Lung microvascular endothelial cell (primary cell): ENCODE results near the gene ZNF75A. TPM values are rescaled to one million over a fixed set of nuclear protein-coding genes. Genes with fewer than 3 reads are reported as not detected.

Experiments
- DNase-seq, 2 donors: peaks; one replicate each; pipeline versions ENCODE4 v3.0.0 to v3.0.0-alpha.2; 2010; ENCODE audit warnings: low read depth in 2 of 2
- total RNA-seq: library from RNA; depleted of rRNA; stranded (reverse); fragments of >200 nt; gene quantifications from 2 replicates; pipeline ENCODE4 v1.2.1, GENCODE V29; 2014

The ZNF75A gene
- total RNA-seq, 1 donor from 2014 or later: 13.3 TPM

GRCh38 chr16:3364774-3365427, 59.6 kb downstream of the ZNF75A start:
- peak; percentile 92 to 94 for DNase-seq

Other genes starting within 250 kb of the ZNF75A start
- 26.2 and 36.6 TPM in 2 replicates for gene IL32, start 239.9 kb upstream of the ZNF75A start, total RNA-seq
- gene ZSCAN10, start 206.2 kb upstream of the ZNF75A start, total RNA-seq: under 0.01 TPM in 1 of 2 replicates, not detected in the other
- gene ZNF205, start 192.9 kb upstream of the ZNF75A start, total RNA-seq: 12.3 and 12.6 TPM in 2 replicates
- gene ZNF213, start 170.5 kb upstream of the ZNF75A start, total RNA-seq: 2.8 and 3.2 TPM in 2 replicates
- not detected in 2 replicates for gene OR1F1, start 117.3 kb upstream of the ZNF75A start, total RNA-seq
- gene ZNF200, start 70.3 kb upstream of the ZNF75A start, total RNA-seq: 7.0 and 10.1 TPM in 2 replicates
- not detected in 2 replicates for gene MEFV, start 48.9 kb upstream of the ZNF75A start, total RNA-seq
- gene ZNF263, start 22.0 kb upstream of the ZNF75A start, total RNA-seq: 28.5 and 43.5 TPM in 2 replicates
- 1.7 and 3.2 TPM in 2 replicates for gene TIGD7, start 67 bp upstream of the ZNF75A start, total RNA-seq
- gene OR2C1, start 50.4 kb downstream of the ZNF75A start, total RNA-seq: under 0.01 TPM in 1 of 2 replicates, not detected in the other
- 7.6 and 8.9 TPM in 2 replicates for gene ZSCAN32, start 95.5 kb downstream of the ZNF75A start, total RNA-seq
- 4.8 and 5.2 TPM in 2 replicates for gene ZNF174, start 95.7 kb downstream of the ZNF75A start, total RNA-seq
- gene ZNF597, start 138.0 kb downstream of the ZNF75A start, total RNA-seq: 1.5 and 2.2 TPM in 2 replicates
- 8.3 and 10.1 TPM in 2 replicates for gene NAA60, start 138.2 kb downstream of the ZNF75A start, total RNA-seq
- not detected in 2 replicates for gene C16orf90, start 190.0 kb downstream of the ZNF75A start, total RNA-seq
- 5.2 and 5.4 TPM in 2 replicates for gene CLUAP1, start 195.5 kb downstream of the ZNF75A start, total RNA-seq